Fibroblast of the aortic adventitia (primary cell): ENCODE measurements around the gene WNK3. TPM values are rescaled to one million over a fixed set of nuclear protein-coding genes. Genes with fewer than 3 reads are reported as not detected.

ENCODE experiments used
- DNase-seq: peaks from one replicate; pipeline ENCODE4 v3.0.0-alpha.2; 2010; ENCODE audit warnings: low read depth
- H3K4me3 ChIP-seq: 2 replicates; pipeline ENCODE4 v1.5.1; 2011; ENCODE audit warnings: low read depth, mild to moderate bottlenecking, control low read depth, low read length, moderate library complexity
- small RNA-seq: library from RNA; depleted of rRNA; stranded (forward); fragments of <200 nt; gene quantifications from one replicate; pipeline ENCODE3, GENCODE V24; 2012
- total RNA-seq: library from RNA; depleted of rRNA; stranded (reverse); fragments of >200 nt; gene quantifications from 2 replicates; pipeline ENCODE4 v1.2.3, GENCODE V29; 2012; ENCODE audit warnings: low replicate concordance
- TF ChIP-seq, protein P1 (sequence below): IDR thresholded peaks from 2 replicates; pipeline ENCODE4 v1.5.1; 2011; ENCODE audit warnings: mild to moderate bottlenecking, low read length, control low read depth, inconsistent platforms; ENCODE audit not compliant: insufficient read depth

The WNK3 gene
- total RNA-seq, 1 donor, result 0.27 TPM

DNA sequence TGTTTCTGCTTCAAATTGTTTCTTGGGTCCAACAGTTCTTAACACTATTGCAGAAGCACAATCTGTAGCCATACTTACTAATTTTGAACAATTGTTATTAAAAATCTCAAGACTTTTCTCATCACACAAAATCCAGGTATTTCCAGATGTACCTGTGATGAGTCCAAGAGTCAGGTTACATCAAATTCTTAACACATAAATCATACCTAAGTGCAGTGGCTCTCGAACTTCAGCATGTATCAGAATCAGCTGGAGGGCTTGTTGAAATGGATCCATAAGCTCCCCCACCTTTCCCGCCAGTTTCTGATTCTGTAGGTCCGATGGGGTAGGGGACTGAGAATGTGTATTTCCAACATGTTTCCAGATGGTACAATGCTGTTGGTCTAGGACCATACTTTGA is 185.4 kb downstream of the WNK3 start:
- TF ChIP-seq, protein P1, sequence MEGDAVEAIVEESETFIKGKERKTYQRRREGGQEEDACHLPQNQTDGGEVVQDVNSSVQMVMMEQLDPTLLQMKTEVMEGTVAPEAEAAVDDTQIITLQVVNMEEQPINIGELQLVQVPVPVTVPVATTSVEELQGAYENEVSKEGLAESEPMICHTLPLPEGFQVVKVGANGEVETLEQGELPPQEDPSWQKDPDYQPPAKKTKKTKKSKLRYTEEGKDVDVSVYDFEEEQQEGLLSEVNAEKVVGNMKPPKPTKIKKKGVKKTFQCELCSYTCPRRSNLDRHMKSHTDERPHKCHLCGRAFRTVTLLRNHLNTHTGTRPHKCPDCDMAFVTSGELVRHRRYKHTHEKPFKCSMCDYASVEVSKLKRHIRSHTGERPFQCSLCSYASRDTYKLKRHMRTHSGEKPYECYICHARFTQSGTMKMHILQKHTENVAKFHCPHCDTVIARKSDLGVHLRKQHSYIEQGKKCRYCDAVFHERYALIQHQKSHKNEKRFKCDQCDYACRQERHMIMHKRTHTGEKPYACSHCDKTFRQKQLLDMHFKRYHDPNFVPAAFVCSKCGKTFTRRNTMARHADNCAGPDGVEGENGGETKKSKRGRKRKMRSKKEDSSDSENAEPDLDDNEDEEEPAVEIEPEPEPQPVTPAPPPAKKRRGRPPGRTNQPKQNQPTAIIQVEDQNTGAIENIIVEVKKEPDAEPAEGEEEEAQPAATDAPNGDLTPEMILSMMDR, result no peak
- no peak overlapping the region for H3K4me3 ChIP-seq
- no peak for DNase-seq

DNA sequence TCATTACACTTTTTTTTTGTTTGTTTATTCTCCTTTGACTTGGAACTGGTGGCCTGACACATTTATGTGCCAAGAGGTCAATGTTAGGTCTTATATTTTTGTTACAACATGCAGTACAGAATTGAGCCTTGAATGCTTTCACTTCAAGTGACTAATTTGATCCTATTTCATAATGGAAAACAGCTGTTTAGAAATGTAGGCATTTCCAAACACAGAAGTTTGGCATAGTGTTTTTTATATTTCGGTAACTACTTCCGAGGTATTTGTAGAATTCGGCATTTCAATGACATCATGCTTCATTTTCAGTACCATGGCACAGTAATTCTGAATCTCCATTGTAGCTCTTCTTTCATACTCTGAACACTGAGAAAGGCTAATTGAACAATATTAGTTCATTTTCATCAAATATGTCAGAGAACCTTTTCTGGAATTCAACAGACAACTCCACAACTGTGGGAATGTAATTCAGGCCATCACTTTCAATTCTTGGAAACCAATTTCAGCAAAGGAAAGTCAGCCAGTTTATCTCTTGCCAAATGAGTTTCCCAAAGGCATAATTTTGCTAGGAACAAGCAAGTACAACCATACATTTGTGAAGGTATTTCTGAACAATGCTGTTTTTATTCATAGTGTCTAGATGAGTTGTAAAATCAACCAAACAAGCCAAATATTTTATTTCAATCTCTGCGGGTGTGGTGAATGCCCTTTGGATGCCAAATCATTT is 186.2 kb downstream of the WNK3 start:
- TF ChIP-seq, protein P1, result no peak
- peak; percentile 66 for DNase-seq
- no peak overlapping the region for H3K4me3 ChIP-seq

DNA sequence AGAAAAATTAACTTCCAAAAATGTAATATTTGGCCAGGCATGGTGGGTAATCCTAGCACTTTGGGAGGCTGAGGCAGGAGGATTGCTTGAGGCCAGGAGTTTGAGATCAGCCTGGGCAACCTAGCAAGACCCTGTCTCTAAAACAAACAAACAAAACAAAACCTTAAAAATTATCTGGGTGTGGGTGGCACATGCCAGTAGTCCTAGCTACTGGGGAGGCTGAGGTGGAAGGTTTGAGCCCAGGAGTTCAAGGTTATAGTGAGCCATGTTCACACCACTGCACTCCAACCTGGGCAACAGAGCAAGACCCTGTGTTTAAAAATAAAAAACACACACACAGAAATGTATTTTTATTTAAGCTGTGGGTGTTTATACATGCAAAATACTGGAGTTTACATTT is 186.8 kb downstream of the WNK3 start:
- no peak overlapping the region for H3K4me3 ChIP-seq
- no peak for DNase-seq
- TF ChIP-seq, protein P1, result no peak

DNA sequence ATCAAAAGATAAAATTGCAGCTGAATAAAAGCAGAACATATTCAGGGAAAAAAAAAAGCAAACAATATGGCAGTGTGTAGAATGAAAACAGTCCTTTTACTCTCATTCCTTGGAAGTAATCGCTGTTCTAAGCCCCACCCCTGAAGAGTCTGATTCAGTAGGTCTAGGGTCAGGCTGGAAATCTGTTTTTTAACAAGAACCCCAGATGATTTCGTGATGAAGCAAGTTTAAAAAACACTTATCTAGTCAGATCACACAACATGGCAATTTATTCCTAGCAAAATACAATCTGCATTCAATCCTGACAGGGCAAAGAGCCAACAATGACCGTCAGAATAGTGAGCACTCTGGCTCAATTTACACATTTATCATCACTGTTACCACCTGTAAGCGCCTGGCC is 190.9 kb downstream of the WNK3 start:
- peak; percentile 27 for DNase-seq
- H3K4me3 ChIP-seq, result no peak overlapping the region
- TF ChIP-seq, protein P1, result no peak

DNA sequence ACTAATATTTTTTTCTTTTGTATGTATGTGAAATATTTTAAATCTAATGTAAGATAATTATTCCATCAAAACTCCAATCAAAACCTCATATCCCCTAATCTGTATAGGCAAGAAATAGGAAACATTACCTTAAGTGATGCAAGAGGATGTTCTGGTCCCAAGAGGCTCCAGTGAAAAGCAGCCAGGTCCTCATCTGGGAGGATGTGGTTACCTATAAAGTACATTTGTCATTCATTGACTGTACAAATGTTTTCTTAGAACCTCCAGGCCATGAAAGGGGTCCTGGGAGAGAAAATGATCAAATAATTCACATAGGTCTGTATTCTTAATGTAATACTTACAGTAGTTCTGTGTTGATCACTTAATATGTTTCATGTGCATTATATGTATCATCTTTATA is 200.3 kb downstream of the WNK3 start:
- H3K4me3 ChIP-seq, result no peak overlapping the region
- no peak for DNase-seq
- TF ChIP-seq, protein P1, result no peak

Small RNAs within 50 kb of the gene (small RNA-seq; reads per million reads assigned to genes)
- gene AL589872.1, result not detected
- gene RNU6-434P, result not detected

Other genes starting within 250 kb of the WNK3 start
- gene FAM120C, start 174.8 kb downstream of the WNK3 start, total RNA-seq, result 4.2 and 10.5 TPM in 2 replicates
- 12.2 and 28.6 TPM in 2 replicates for gene TSR2, start 82.4 kb upstream of the WNK3 start, total RNA-seq
- 11.1 and 11.9 TPM in 2 replicates for gene FGD1, start 138.2 kb upstream of the WNK3 start, total RNA-seq
- gene GNL3L, start 172.2 kb upstream of the WNK3 start, total RNA-seq, result 27.1 and 46.3 TPM in 2 replicates